NOMO-1 treated with dmso at 0.1 percent for 144 hours (cell line): ENCODE measurements around the gene SKI.

Experiments
- DNase-seq: peaks from one replicate; lab custom pipeline; 2025; ENCODE audit not compliant: unreplicated experiment; lab: John Stamatoyannopoulos, UW

SKI gene

GRCh38 chr1:2229911-2230731 lies 2.0 kb downstream of the SKI start:
- DNase-seq: no peak

- DNase-seq: no peak
Measured at GRCh38 chr1:2230781-2231531, 2.8 kb downstream of the SKI start.

GRCh38 chr1:2231532-2232254 lies 3.6 kb downstream of the SKI start:
- peak; percentile 37 for DNase-seq

- DNase-seq: no peak
Measured at GRCh38 chr1:2232255-2232915, 4.3 kb downstream of the SKI start.

GRCh38 chr1:2232916-2233438 lies 4.9 kb downstream of the SKI start:
- no peak for DNase-seq

- no peak for DNase-seq
Measured at GRCh38 chr1:2233468-2233867, 5.3 kb downstream of the SKI start.

GRCh38 chr1:2233997-2234761 lies 6.1 kb downstream of the SKI start:
- DNase-seq: peak; percentile 96

GRCh38 chr1:2234762-2235113 lies 6.6 kb downstream of the SKI start:
- peak; percentile 72 for DNase-seq

- no peak for DNase-seq
Measured at GRCh38 chr1:2235300-2235998, 7.3 kb downstream of the SKI start.

- no peak for DNase-seq
Measured at GRCh38 chr1:2236695-2237677, 8.9 kb downstream of the SKI start.

- DNase-seq: no peak
Measured at GRCh38 chr1:2237773-2238172, 9.7 kb downstream of the SKI start.

GRCh38 chr1:2238361-2239012 lies 10.4 kb downstream of the SKI start:
- no peak for DNase-seq

GRCh38 chr1:2239013-2239370 lies 10.9 kb downstream of the SKI start:
- DNase-seq: no peak

- DNase-seq: no peak
Measured at GRCh38 chr1:2239384-2239985, 11.4 kb downstream of the SKI start.

GRCh38 chr1:2240270-2241156 lies 12.4 kb downstream of the SKI start:
- DNase-seq: no peak

- no peak for DNase-seq
Measured at GRCh38 chr1:2241820-2242219, 13.7 kb downstream of the SKI start.
